ENCODE results near the gene CMPK2.
"Not testable (repeated sequence)": the region's sequence is repeated elsewhere in the genome, so short reads cannot be mapped to it uniquely, and the experiment has no call there.

The CMPK2 gene

GRCh38 chr2:6908291-6908690, 42.6 kb upstream of the CMPK2 start (continued):
- TF ChIP-seq ZNF692 (tag by site-specific recombination; IDR thresholded peaks at IDR 0.05) (no peak), ZNF274 (IDR thresholded peaks at IDR 0.05; ENCODE audit: low read length) (no peak), ZNF274 (tag by site-specific recombination; IDR thresholded peaks at IDR 0.05; ENCODE audit: borderline replicate concordance) (no peak), ZNF223 (tag by site-specific recombination; IDR thresholded peaks at IDR 0.05) (no peak), ZNF394 (tag by site-specific recombination; IDR thresholded peaks at IDR 0.05; ENCODE audit: borderline replicate concordance) (no peak), SP2 (tag by site-specific recombination; IDR thresholded peaks at IDR 0.05) (no peak), ZNF449 (tag by site-specific recombination; IDR thresholded peaks at IDR 0.05) (no peak), BCL11B (tag by site-specific recombination; IDR thresholded peaks at IDR 0.05; ENCODE audit: low read depth) (no peak), ZFHX2 (tag by site-specific recombination; conservative IDR thresholded peaks at IDR 0.05) (no peak)

GRCh38 chr2:6906165-6906741, 40.5 kb upstream of the CMPK2 start:
- Histone ChIP-seq H3K27ac (ENCODE audit: extremely low read depth, low read depth, low read length) (no peak overlapping the region), H3K9me3 (ENCODE audit: control insufficient read depth, insufficient read depth, low read depth, low read length) (no peaks in the 10 kb centered on the region), H3K36me3 (ENCODE audit: control insufficient read depth in 2 of 2, insufficient read depth in 1 of 2, low read length in 2 of 2) (no peaks in the 10 kb centered on the region), H3K4me1 (ENCODE audit: control insufficient read depth, insufficient read depth, low read length) (no peaks in the 10 kb centered on the region), H3K4me3 (ENCODE audit: low read depth, low read length) (no peak overlapping the region)
- TF ChIP-seq MEIS1 (CRISPR knock-in tag; IDR thresholded peaks at IDR 0.05; ENCODE audit: borderline replicate concordance) (no peak), GLIS1 (tag by site-specific recombination; IDR thresholded peaks at IDR 0.05) (no peak), ZNF776 (tag by site-specific recombination; IDR thresholded peaks at IDR 0.05; ENCODE audit: borderline replicate concordance) (no peak), ZNF513 (tag by site-specific recombination; IDR thresholded peaks at IDR 0.05) (no peak), ZNF311 (tag by site-specific recombination; IDR thresholded peaks at IDR 0.05; ENCODE audit: borderline replicate concordance) (no peak), ZSCAN30 (tag by site-specific recombination; IDR thresholded peaks at IDR 0.05) (no peak)
- POLR2A ChIA-PET = no interaction called here
- CTCF ChIA-PET = interaction anchor here (0.8 to 4.8 kb wide), 7 partner anchors 9 to 138 kb away, joined by 3 to 35 read pairs (median 4); no protein-coding TSS in a partner anchor

- CTCF ChIA-PET = interaction anchor here (0.8 to 4.8 kb wide), 7 partner anchors 8 to 139 kb away, joined by 3 to 35 read pairs (median 4); no protein-coding TSS in a partner anchor
Observed at GRCh38 chr2:6905668-6906067, 40.0 kb upstream of the CMPK2 start.

GRCh38 chr2:6902581-6902980, 36.9 kb upstream of the CMPK2 start:
- H3K4me3 ChIP-seq (ENCODE audit: low read depth, low read length); H3K9me3 ChIP-seq (ENCODE audit: control insufficient read depth, insufficient read depth, low read depth, low read length); POLR2A ChIA-PET; H3K4me1 ChIP-seq (ENCODE audit: control insufficient read depth, insufficient read depth, low read length); H3K27ac ChIP-seq (ENCODE audit: extremely low read depth, low read depth, low read length); H3K36me3 ChIP-seq (ENCODE audit: control insufficient read depth in 2 of 2, insufficient read depth in 1 of 2, low read length in 2 of 2): not testable (repeated sequence)
- CTCF ChIA-PET = interaction anchor here (0.7 to 0.8 kb wide), 3 partner anchors 126 to 1537 kb away, joined by 3 read pairs; no protein-coding TSS in a partner anchor

More at GRCh38 chr2:6905668-6906067, 40.0 kb upstream of the CMPK2 start:
- no peak for TF ChIP-seq ZNF155 (tag by site-specific recombination; IDR thresholded peaks at IDR 0.05)
- TF ChIP-seq ZNF692 (tag by site-specific recombination; IDR thresholded peaks at IDR 0.05) = no peak
- no peak for TF ChIP-seq ZNF843 (tag by site-specific recombination; IDR thresholded peaks at IDR 0.05)
- TF ChIP-seq ZNF26 (tag by site-specific recombination; IDR thresholded peaks at IDR 0.05) = no peak
- TF ChIP-seq OSR2 (tag by site-specific recombination; IDR thresholded peaks at IDR 0.05) = no peak
- Histone ChIP-seq H3K4me3 (ENCODE audit: low read depth, low read length) (no peak overlapping the region), H3K9me3 (ENCODE audit: control insufficient read depth, insufficient read depth, low read depth, low read length) (no peaks in the 10 kb centered on the region), H3K4me1 (ENCODE audit: control insufficient read depth, insufficient read depth, low read length) (no peaks in the 10 kb centered on the region), H3K36me3 (ENCODE audit: control insufficient read depth in 2 of 2, insufficient read depth in 1 of 2, low read length in 2 of 2) (no peaks in the 10 kb centered on the region), H3K27ac (ENCODE audit: extremely low read depth, low read depth, low read length) (no peak overlapping the region)
- POLR2A ChIA-PET = no interaction called here

All from HEK293 (cell line).